ENCODE results near the gene RBMS3.

The RBMS3 gene

GRCh38 chr3:29537889-29538609 lies 257.2 kb downstream of the RBMS3 start:
- DNase-seq (no peak), ATAC-seq (no peak)

GRCh38 chr3:29538610-29538958 lies 257.7 kb downstream of the RBMS3 start:
- no peak for DNase-seq
- Mint-ChIP-seq H3K9me3 (no peaks in the 10 kb centered on the region), H3K27me3 (no peaks in the 10 kb centered on the region), H3K4me1 (no peaks in the 10 kb centered on the region), H3K4me3 (no peak overlapping the region), H3K27ac (no peak overlapping the region)
- ATAC-seq, result no peak

More at GRCh38 chr3:29537889-29538609, 257.2 kb downstream of the RBMS3 start:
- Mint-ChIP-seq H3K4me3 (no peak overlapping the region), H3K27me3 (no peaks in the 10 kb centered on the region), H3K9me3 (no peaks in the 10 kb centered on the region), H3K27ac (peak overlapping the region in 1 of 2 donors; percentile 70), H3K4me1 (no peaks in the 10 kb centered on the region)

GRCh38 chr3:29540544-29540943 lies 259.7 kb downstream of the RBMS3 start:
- Mint-ChIP-seq H3K4me1 (no peaks in the 10 kb centered on the region), H3K27me3 (no peaks in the 10 kb centered on the region), H3K27ac (no peak overlapping the region), H3K9me3 (no peaks in the 10 kb centered on the region), H3K4me3 (no peak overlapping the region)
- no peak for DNase-seq
- no peak for ATAC-seq

GRCh38 chr3:29544701-29545363 lies 264.0 kb downstream of the RBMS3 start:
- ATAC-seq (no peak), DNase-seq (no peak)
- Mint-ChIP-seq H3K27me3 (no peaks in the 10 kb centered on the region), H3K4me3 (no peak overlapping the region), H3K4me1 (no peaks in the 10 kb centered on the region), H3K27ac (no peak overlapping the region), H3K9me3 (no peaks in the 10 kb centered on the region)

- no peak overlapping the region for H3K27ac Mint-ChIP-seq
- no peaks in the 10 kb centered on the region for H3K27me3 Mint-ChIP-seq
- no peak for DNase-seq
- H3K4me3 Mint-ChIP-seq, result no peak overlapping the region
- no peak for ATAC-seq
- no peaks in the 10 kb centered on the region for H3K9me3 Mint-ChIP-seq
- no peaks in the 10 kb centered on the region for H3K4me1 Mint-ChIP-seq
Observed at GRCh38 chr3:29545615-29546014, 264.7 kb downstream of the RBMS3 start.

- Mint-ChIP-seq H3K27me3 (no peaks in the 10 kb centered on the region), H3K4me3 (no peak overlapping the region), H3K9me3 (no peaks in the 10 kb centered on the region), H3K4me1 (peaks cover 6% of the 10 kb centered on the region), H3K27ac (no peak overlapping the region)
- ATAC-seq, result no peak
- no peak for DNase-seq
Observed at GRCh38 chr3:29552051-29552450, 271.2 kb downstream of the RBMS3 start.

- H3K4me1 Mint-ChIP-seq, result peaks cover 6% of the 10 kb centered on the region
- no peak overlapping the region for H3K27ac Mint-ChIP-seq
- H3K4me3 Mint-ChIP-seq, result no peak overlapping the region
Observed at GRCh38 chr3:29554566-29554965, 273.7 kb downstream of the RBMS3 start.

GRCh38 chr3:29555590-29555989 lies 274.7 kb downstream of the RBMS3 start:
- peaks cover 6% of the 10 kb centered on the region for H3K4me1 Mint-ChIP-seq
- H3K4me3 Mint-ChIP-seq, result no peak overlapping the region
- no peaks in the 10 kb centered on the region for H3K9me3 Mint-ChIP-seq
- no peaks in the 10 kb centered on the region for H3K27me3 Mint-ChIP-seq
- no peak overlapping the region for H3K27ac Mint-ChIP-seq
- ATAC-seq (no peak), DNase-seq (no peak)

More at GRCh38 chr3:29554566-29554965, 273.7 kb downstream of the RBMS3 start:
- Mint-ChIP-seq H3K27me3 (no peaks in the 10 kb centered on the region), H3K9me3 (no peaks in the 10 kb centered on the region)
- DNase-seq, result no peak
- ATAC-seq, result peak; percentile 65

- Mint-ChIP-seq H3K27ac (peak overlapping the region in 1 of 2 donors; percentile 33), H3K4me3 (no peak overlapping the region), H3K27me3 (no peaks in the 10 kb centered on the region), H3K4me1 (peaks cover 6% of the 10 kb centered on the region), H3K9me3 (no peaks in the 10 kb centered on the region)
- DNase-seq (no peak), ATAC-seq (no peak)
Observed at GRCh38 chr3:29557186-29557585, 276.3 kb downstream of the RBMS3 start.

GRCh38 chr3:29557825-29558224 lies 277.0 kb downstream of the RBMS3 start:
- H3K27ac Mint-ChIP-seq, result no peak overlapping the region
- peaks cover 0 to 3% of the 10 kb centered on the region in 2 donors for H3K9me3 Mint-ChIP-seq
- no peaks in the 10 kb centered on the region for H3K27me3 Mint-ChIP-seq
- no peak overlapping the region for H3K4me3 Mint-ChIP-seq
- H3K4me1 Mint-ChIP-seq, result peaks cover 6% of the 10 kb centered on the region
- DNase-seq, result no peak
- no peak for ATAC-seq

- Mint-ChIP-seq H3K27ac (no peak overlapping the region), H3K4me3 (no peak overlapping the region), H3K9me3 (peaks cover 0 to 5% of the 10 kb centered on the region in 2 donors), H3K4me1 (no peaks in the 10 kb centered on the region), H3K27me3 (no peaks in the 10 kb centered on the region)
- DNase-seq (no peak), ATAC-seq (no peak)
Observed at GRCh38 chr3:29559741-29560465, 279.0 kb downstream of the RBMS3 start.

GRCh38 chr3:29561651-29562149 lies 280.8 kb downstream of the RBMS3 start:
- ATAC-seq, result no peak
- H3K4me1 Mint-ChIP-seq, result no peaks in the 10 kb centered on the region
- H3K27ac Mint-ChIP-seq, result no peak overlapping the region
- no peak overlapping the region for H3K4me3 Mint-ChIP-seq
- DNase-seq, result no peak
- H3K9me3 Mint-ChIP-seq, result peaks cover 0 to 5% of the 10 kb centered on the region in 2 donors
- H3K27me3 Mint-ChIP-seq, result no peaks in the 10 kb centered on the region

GRCh38 chr3:29565236-29565635 lies 284.4 kb downstream of the RBMS3 start:
- H3K27me3 Mint-ChIP-seq, result no peaks in the 10 kb centered on the region
- DNase-seq (no peak), ATAC-seq (no peak)
- no peak overlapping the region for H3K4me3 Mint-ChIP-seq
- peaks cover 0 to 5% of the 10 kb centered on the region in 2 donors for H3K9me3 Mint-ChIP-seq
- no peak overlapping the region for H3K27ac Mint-ChIP-seq
- H3K4me1 Mint-ChIP-seq, result no peaks in the 10 kb centered on the region

- Mint-ChIP-seq H3K4me3 (no peak overlapping the region), H3K4me1 (no peaks in the 10 kb centered on the region), H3K27me3 (no peaks in the 10 kb centered on the region), H3K27ac (no peak overlapping the region), H3K9me3 (peaks cover 0 to 5% of the 10 kb centered on the region in 2 donors)
- DNase-seq, result no peak
- no peak for ATAC-seq
Observed at GRCh38 chr3:29567501-29567900, 286.6 kb downstream of the RBMS3 start.

GRCh38 chr3:29568355-29568754 lies 287.5 kb downstream of the RBMS3 start:
- Mint-ChIP-seq H3K9me3 (no peaks in the 10 kb centered on the region), H3K4me3 (no peak overlapping the region), H3K4me1 (no peaks in the 10 kb centered on the region), H3K27me3 (no peaks in the 10 kb centered on the region), H3K27ac (no peak overlapping the region)
- ATAC-seq, result no peak
- no peak for DNase-seq

GRCh38 chr3:29576181-29576580 lies 295.3 kb downstream of the RBMS3 start:
- ATAC-seq (no peak), DNase-seq (no peak)
- Mint-ChIP-seq H3K27me3 (no peaks in the 10 kb centered on the region), H3K9me3 (peaks cover 0 to 8% of the 10 kb centered on the region in 2 donors), H3K27ac (no peak overlapping the region), H3K4me1 (no peaks in the 10 kb centered on the region), H3K4me3 (no peak overlapping the region)
